ENCODE measurements around the gene UPK3BL1. TPM values are rescaled to one million over a fixed set of nuclear protein-coding genes. Genes with fewer than 3 reads are reported as not detected.

The UPK3BL1 gene
- total RNA-seq, 1 experiment from 2014 or later, result 20.9 TPM

Other genes with a start within 250 kb of the UPK3BL1 start
- gene PRKRIP1, start 246.4 kb downstream of the UPK3BL1 start, total RNA-seq (2014; rRNA removed; shearing (Covaris generic)), result 52.5 and 64.1 TPM in 2 replicates
- gene ORAI2, start 209.2 kb downstream of the UPK3BL1 start, total RNA-seq (2014; rRNA removed; shearing (Covaris generic)), result 42.8 and 59.5 TPM in 2 replicates
- gene ALKBH4, start 177.9 kb downstream of the UPK3BL1 start, total RNA-seq (2014; rRNA removed; shearing (Covaris generic)), result 34.6 and 66.4 TPM in 2 replicates
- gene LRWD1, start 177.8 kb downstream of the UPK3BL1 start, total RNA-seq (2014; rRNA removed; shearing (Covaris generic)), result 112 and 165 TPM in 2 replicates
- 41.0 and 60.1 TPM in 2 replicates for gene POLR2J, start 163.9 kb downstream of the UPK3BL1 start, total RNA-seq (2014; rRNA removed; shearing (Covaris generic))
- gene RASA4B, start 125.0 kb downstream of the UPK3BL1 start, total RNA-seq (2014; rRNA removed; shearing (Covaris generic)), result 0.95 TPM in 1 of 2 replicates, not detected in the other
- 1.4 TPM in 1 of 2 replicates, not detected in the other for gene UPK3BL2, start 99.1 kb downstream of the UPK3BL1 start, total RNA-seq (2014; rRNA removed; shearing (Covaris generic))
- gene SPDYE2, start 91.6 kb downstream of the UPK3BL1 start, total RNA-seq (2014; rRNA removed; shearing (Covaris generic)), result not detected in 2 replicates
- gene POLR2J3, start 70.2 kb downstream of the UPK3BL1 start, total RNA-seq (2014; rRNA removed; shearing (Covaris generic)), result 6.5 and 13.9 TPM in 2 replicates
- gene RASA4, start 26.0 kb downstream of the UPK3BL1 start, total RNA-seq (2014; rRNA removed; shearing (Covaris generic)), result 1.8 and 7.7 TPM in 2 replicates
- not detected in 2 replicates for gene SPDYE2B, start 7.5 kb upstream of the UPK3BL1 start, total RNA-seq (2014; rRNA removed; shearing (Covaris generic))
- 0.27 and 1.4 TPM in 2 replicates for gene POLR2J2, start 28.9 kb upstream of the UPK3BL1 start, total RNA-seq (2014; rRNA removed; shearing (Covaris generic))
- 16.3 and 18.4 TPM in 2 replicates for gene FAM185A, start 106.2 kb upstream of the UPK3BL1 start, total RNA-seq (2014; rRNA removed; shearing (Covaris generic))